HG02885 (cell line): Measurements from ENCODE around the gene SNX17.
A peak's percentile ranks its signal among the peaks of the same experiment; 100 is the strongest.
"Not testable (repeated sequence)": the region's sequence is repeated elsewhere in the genome, so short reads cannot be mapped to it uniquely, and the experiment has no call there.

Experiments
- ATAC-seq: cut with Tn5 transposase; IDR thresholded peaks from one replicate; pipeline ENCODE4 v1.9.1; 2021; ENCODE audit warnings: mild to moderate bottlenecking; ENCODE audit not compliant: unreplicated experiment, poor library complexity

The SNX17 gene

GRCh38 chr2:27393225-27393624 is 22.8 kb downstream of the SNX17 start:
- ATAC-seq, result no peak

- ATAC-seq, result no peak
Observed at GRCh38 chr2:27398962-27399361, 28.5 kb downstream of the SNX17 start.

- ATAC-seq, result no peak
Observed at GRCh38 chr2:27400348-27401135, 30.1 kb downstream of the SNX17 start.

- ATAC-seq, result no peak
Observed at GRCh38 chr2:27407798-27408491, 37.5 kb downstream of the SNX17 start.

DNA sequence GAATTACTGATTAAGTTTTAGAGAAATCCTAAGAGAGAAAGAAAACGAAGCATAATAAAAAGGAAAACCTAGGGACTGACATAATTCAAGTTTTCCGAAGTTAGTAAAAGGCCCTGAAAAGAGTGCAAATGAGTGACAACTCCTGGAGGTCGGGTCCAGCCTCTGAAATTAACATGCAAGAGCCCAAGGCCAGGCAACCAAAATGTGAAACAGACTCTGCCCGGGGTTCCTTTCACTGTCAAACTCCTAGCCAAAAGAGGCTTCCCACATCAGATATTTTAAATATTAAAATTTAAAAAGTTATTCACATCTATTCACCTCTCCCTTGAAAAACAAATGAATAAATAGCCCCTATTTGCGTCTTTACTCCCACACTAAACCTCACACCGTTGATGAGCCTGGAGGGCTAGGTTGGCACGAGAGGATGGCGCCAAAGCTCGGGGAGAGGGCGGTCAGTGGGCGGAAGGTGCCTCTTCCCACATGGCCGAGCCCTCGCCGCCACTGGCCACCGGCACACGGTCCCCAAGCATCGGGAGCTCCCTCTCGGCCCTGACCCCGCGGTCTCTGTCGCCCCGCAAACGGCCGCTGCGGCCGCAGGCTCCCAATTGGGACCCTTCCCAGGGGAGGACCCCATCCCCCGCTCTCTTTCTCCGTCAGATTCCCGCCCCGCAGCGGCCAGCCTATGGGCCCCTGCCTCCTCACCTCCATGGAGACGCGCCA is 38.3 kb downstream of the SNX17 start:
- peak; percentile 25 for ATAC-seq

- peak; percentile 96 for ATAC-seq
Observed at GRCh38 chr2:27409321-27410073, 39.1 kb downstream of the SNX17 start, which contains the start of gene PPM1G. Gene PPM1G, minus strand, starts transcription at chr2:27409591. Its CDS starts 169 bp downstream, at chr2:27409422.

DNA sequence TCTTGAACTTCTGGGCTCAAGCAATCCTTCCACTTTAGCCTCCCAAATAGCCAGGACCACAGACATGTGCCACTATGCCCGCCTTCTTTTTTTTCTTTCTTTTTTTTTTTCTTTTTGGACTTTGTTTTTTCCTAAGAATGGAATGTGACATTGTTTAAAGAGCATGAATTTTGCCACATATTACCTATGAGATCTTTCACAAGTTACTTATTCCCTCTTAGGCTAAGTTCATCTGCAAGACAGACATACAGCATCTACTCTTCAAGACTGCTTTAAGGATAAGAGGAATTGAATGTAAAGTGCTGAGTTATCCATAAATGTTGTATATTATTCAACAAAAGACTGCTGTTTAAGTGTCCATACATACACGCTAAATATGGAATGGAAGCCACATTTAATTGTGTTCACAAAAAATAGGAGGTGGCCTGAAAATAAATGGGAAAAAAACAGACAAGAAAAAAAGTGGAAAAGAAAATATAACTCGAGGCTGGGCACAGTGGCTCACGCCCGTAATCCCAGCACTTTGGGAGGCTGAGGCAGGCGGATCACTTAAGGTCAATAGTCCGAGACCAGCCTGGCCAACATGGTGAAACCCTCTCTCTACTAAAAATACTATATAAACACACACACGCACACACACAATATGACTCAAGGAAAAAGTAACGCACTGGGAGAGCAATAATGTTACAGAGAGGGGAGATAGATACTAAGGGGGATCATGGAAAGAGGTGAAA is 42.2 kb downstream of the SNX17 start:
- no peak for ATAC-seq

- ATAC-seq, result no peak
Observed at GRCh38 chr2:27416151-27416550, 45.7 kb downstream of the SNX17 start.

GRCh38 chr2:27420996-27421395 is 50.6 kb downstream of the SNX17 start:
- ATAC-seq, result no peak

DNA sequence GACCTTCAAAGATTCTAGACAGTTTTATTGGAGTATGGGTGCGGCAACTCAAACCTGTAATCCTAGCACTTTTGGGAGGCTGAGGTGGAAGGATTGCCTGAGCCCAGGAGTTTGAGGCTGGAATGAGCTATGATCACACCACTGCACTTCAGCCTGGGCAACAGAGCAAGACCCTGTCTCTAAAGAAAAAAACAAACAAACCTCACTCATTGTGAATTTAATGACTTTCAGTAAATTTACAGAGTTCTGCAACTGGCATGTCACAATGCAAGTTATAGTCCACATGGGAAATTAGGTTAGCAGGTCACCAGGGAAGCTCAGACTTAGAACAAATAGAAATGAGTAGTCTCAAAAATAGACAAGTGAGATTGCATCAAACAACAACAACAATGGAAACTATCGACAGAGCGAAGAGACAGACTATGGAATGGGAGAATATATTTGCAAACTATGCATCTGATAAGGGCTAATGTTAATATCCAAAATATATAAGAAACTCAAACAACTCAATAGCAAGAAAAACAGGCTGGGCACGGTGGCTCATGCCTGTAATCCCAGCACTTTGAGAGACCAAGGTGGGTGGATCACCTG is 51.3 kb downstream of the SNX17 start:
- no peak for ATAC-seq

DNA sequence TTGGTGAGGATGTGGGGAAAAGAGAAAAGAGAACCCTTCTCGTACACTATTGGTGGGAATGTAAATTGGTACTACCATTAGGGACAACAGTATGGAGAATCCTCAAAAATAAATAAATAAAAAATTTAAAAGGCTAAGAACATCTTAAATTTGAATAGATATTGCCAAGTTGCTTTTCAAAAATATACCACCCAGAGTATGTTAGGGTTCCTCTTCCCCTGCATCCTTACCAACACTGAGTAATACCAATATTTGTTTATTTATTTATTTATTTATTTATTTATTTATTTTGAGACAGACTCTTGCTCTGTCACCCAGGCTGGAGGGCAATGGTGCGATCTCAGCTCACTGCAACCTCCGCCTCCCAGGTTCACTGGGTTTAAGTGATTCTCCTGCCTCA is 52.5 kb downstream of the SNX17 start:
- no peak for ATAC-seq

GRCh38 chr2:27425039-27425438 is 54.6 kb downstream of the SNX17 start:
- ATAC-seq, result not testable (repeated sequence)
